ENCODE results near the gene FLYWCH1.
"Not testable (repeated sequence)": the region's sequence is repeated elsewhere in the genome, so short reads cannot be mapped to it uniquely, and the experiment has no call there.

GRCh38 chr16:2907084-2907753 is 4.5 kb upstream of the FLYWCH1 start:
- peak; percentile 44 for TF ChIP-seq CTCF (conservative IDR thresholded peaks at IDR 0.05; ENCODE audit: low read length)
- TF ChIP-seq EZH2phosphoT487 (IDR thresholded peaks at IDR 0.05; ENCODE audit: borderline replicate concordance): not testable (repeated sequence)

Measured in Loucy (cell line).